Measurements from ENCODE around the gene ZBTB37. TPM values are rescaled to one million over a fixed set of nuclear protein-coding genes. Genes with fewer than 3 reads are reported as not detected.

ZBTB37 gene
- total RNA-seq (10 to 100 TPM in 5 of 7 donors, 1 to 10 TPM in 2; 6.5 to 20.0 (median 14.9) TPM), polyA plus RNA-seq (1 to 10 TPM; 2.3 to 4.4 TPM)
- long read RNA-seq, donor 1, partial matches to known transcripts: 1 of 7 reads
- long read RNA-seq, donor 1, other reads (novel, unspliced or antisense): 4 of 7 reads
- long read RNA-seq, donor 2: 0 reads
- long read RNA-seq, donor 3, partial matches to known transcripts: 0 of 2 reads
- long read RNA-seq, donor 3, other reads (novel, unspliced or antisense): 2 of 2 reads

GRCh38 chr1:173868266-173869020, at the start of gene ZBTB37:
Gene ZBTB37, plus strand, starts transcription at chr1:173868380. Its CDS starts 1,846 bp downstream, at chr1:173870226.
- no peaks in the 10 kb centered on the region for H3K9me3 ChIP-seq
- no peaks in the 10 kb centered on the region for H3K36me3 ChIP-seq
- 1% methylated on average over 44 to 53 of the region's 53 CpGs for WGBS, 3 donors
- no peaks in the 10 kb centered on the region for H3K27me3 ChIP-seq
- peaks cover 8% of the 10 kb centered on the region for H3K4me1 ChIP-seq (ENCODE audit: insufficient read depth)
- peak in 3 of 5 donors; percentile 81 to 91 (median 91) for DNase-seq
- intact Hi-C loops (cut with DNase I): loop anchor here in 1 of 4 donors (5.0 kb wide), 1 partner anchor 391 kb away; the partner anchor contains the start of gene PRDX6
- peak within 1 kb of the TSS; percentile 93 to 97 for H3K27ac ChIP-seq
- TF ChIP-seq CTCF (IDR thresholded peaks at IDR 0.05) (no peak), EP300 (IDR thresholded peaks at IDR 0.05) (no peak), POLR2A (IDR thresholded peaks at IDR 0.05) (no peak)
- peak within 1 kb of the TSS; percentile 98 for H3K4me3 ChIP-seq

DNA sequence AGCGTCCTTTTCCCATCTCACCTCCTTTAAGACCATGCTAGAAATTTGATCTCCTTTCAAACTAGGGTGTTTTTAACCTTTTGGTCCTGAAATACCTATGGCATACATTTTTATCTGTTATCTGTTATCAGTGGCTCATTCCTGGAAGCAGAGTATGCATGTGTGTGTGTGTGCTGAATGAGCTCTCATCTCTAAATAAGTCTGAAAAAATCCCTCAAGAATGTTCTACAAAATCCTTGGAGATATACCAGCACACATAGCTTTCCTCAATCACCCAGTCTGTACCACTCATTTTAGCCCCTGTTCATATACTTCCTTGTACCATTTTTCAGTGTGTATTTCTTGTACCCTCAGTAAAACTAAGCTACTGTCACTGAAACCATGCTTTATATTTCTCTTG, 49.7 kb upstream of the ZBTB37 start:
- Histone ChIP-seq H3K4me3 (no peak overlapping the region), H3K36me3 (no peaks in the 10 kb centered on the region), H3K9me3 (no peaks in the 10 kb centered on the region), H3K27ac (no peak overlapping the region), H3K27me3 (no peaks in the 10 kb centered on the region), H3K4me1 (ENCODE audit: insufficient read depth) (no peaks in the 10 kb centered on the region)
- 68 to 90% (median 75%) methylated on average over 1 of the region's 1 CpG for WGBS, 3 donors
- intact Hi-C loops (cut with DNase I): no loop called here
- no peak for TF ChIP-seq POLR2A (IDR thresholded peaks at IDR 0.05)
- TF ChIP-seq CTCF (IDR thresholded peaks at IDR 0.05): no peak
- no peak for TF ChIP-seq EP300 (IDR thresholded peaks at IDR 0.05)
- DNase-seq: no peak

- peaks cover 2% of the 10 kb centered on the region for H3K4me1 ChIP-seq (ENCODE audit: insufficient read depth)
- no peaks in the 10 kb centered on the region for H3K9me3 ChIP-seq
- DNase-seq: no peak
- WGBS, 3 donors: 94 to 96% (median 95%) methylated on average over 4 of the region's 4 CpGs
- TF ChIP-seq POLR2A (IDR thresholded peaks at IDR 0.05): no peak
- no peak for TF ChIP-seq CTCF (IDR thresholded peaks at IDR 0.05)
- no peak for TF ChIP-seq EP300 (IDR thresholded peaks at IDR 0.05)
- no peaks in the 10 kb centered on the region for H3K27me3 ChIP-seq
- no peak overlapping the region for H3K4me3 ChIP-seq
- H3K36me3 ChIP-seq: no peaks in the 10 kb centered on the region
- intact Hi-C loops (cut with DNase I): loop anchor here in 3 of 4 donors (5.0 to 10.0 kb wide), 3 partner anchors 344 to 407 kb away; partner anchors contain the start of gene PRDX6 (in 1 of the 3)
- no peak overlapping the region for H3K27ac ChIP-seq
Observed at GRCh38 chr1:173821680-173822079, 46.5 kb upstream of the ZBTB37 start.

DNA sequence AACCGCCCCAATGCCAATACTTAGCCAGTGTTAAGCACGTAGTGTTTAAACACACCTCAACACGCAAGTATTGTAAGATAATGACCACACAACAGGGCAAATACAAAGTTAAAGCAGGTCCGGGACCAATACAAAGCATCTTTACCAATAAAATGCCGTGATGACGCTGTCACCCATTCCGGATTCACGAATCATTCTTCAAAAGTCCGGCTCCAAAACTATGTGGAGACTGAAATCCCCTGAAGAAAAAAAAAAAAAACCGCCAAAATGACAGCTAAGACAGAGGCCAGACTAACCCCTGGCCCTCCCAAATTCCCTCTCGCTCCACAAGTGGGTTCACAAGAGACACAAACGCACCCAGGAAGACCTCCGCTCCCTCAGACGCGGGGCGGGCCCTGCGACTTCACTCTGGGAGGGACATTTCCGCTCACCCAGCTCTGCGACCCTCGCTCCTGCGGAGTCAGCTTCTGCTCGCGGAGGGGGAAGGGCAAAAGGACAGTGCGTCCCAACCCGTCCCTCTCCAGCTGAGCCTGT, 44.3 kb upstream of the ZBTB37 start:
- H3K27ac ChIP-seq: peak overlapping the region; percentile 43 to 84
- 0 to 1% (median 0%) methylated on average over 25 of the region's 25 CpGs for WGBS, 3 donors
- intact Hi-C loops (cut with DNase I): loop anchor here in 3 of 4 donors (5.0 to 10.0 kb wide), 3 partner anchors 347 to 409 kb away; partner anchors contain the start of gene PRDX6 (in 1 of the 3)

More for the DNA sequence above, 44.3 kb upstream of the ZBTB37 start:
- Histone ChIP-seq H3K4me3 (peak overlapping the region; percentile 65), H3K9me3 (no peaks in the 10 kb centered on the region), H3K36me3 (no peaks in the 10 kb centered on the region), H3K27me3 (no peaks in the 10 kb centered on the region), H3K4me1 (ENCODE audit: insufficient read depth) (peaks cover 2% of the 10 kb centered on the region)
- DNase-seq: no peak
- no peak for TF ChIP-seq CTCF (IDR thresholded peaks at IDR 0.05)
- TF ChIP-seq EP300 (IDR thresholded peaks at IDR 0.05): no peak
- no peak for TF ChIP-seq POLR2A (IDR thresholded peaks at IDR 0.05)
